Lung microvascular endothelial cell (primary cell): Measurements from ENCODE around the gene KLK5. TPM values are rescaled to one million over a fixed set of nuclear protein-coding genes. Genes with fewer than 3 reads are reported as not detected.

Source experiments
- total RNA-seq: library from RNA; depleted of rRNA; stranded (reverse); fragments of >200 nt; gene quantifications from 2 replicates; pipeline ENCODE4 v1.2.1, GENCODE V29; 2014

KLK5 gene
- total RNA-seq, 1 donor from 2014 or later, result not detected

Other genes with a start within 250 kb of the KLK5 start
- 0.22 TPM in 1 of 2 replicates, not detected in the other for gene SHANK1, start 233.2 kb downstream of the KLK5 start, total RNA-seq
- 0.40 and 2.6 TPM in 2 replicates for gene CLEC11A, start 229.7 kb downstream of the KLK5 start, total RNA-seq
- not detected in 2 replicates for gene GPR32, start 182.6 kb downstream of the KLK5 start, total RNA-seq
- not detected in 2 replicates for gene ACP4, start 162.6 kb downstream of the KLK5 start, total RNA-seq
- not detected in 2 replicates for gene KLK1, start 129.3 kb downstream of the KLK5 start, total RNA-seq
- not detected in 2 replicates for gene KLK15, start 119.5 kb downstream of the KLK5 start, total RNA-seq
- not detected in 2 replicates for gene KLK3, start 98.1 kb downstream of the KLK5 start, total RNA-seq
- not detected in 2 replicates for gene KLK2, start 79.6 kb downstream of the KLK5 start, total RNA-seq
- not detected in 2 replicates for gene KLK4, start 41.6 kb downstream of the KLK5 start, total RNA-seq
- not detected in 2 replicates for gene KLK6, start 16.6 kb upstream of the KLK5 start, total RNA-seq
- gene KLK7, start 30.9 kb upstream of the KLK5 start, total RNA-seq, result not detected in 2 replicates
- not detected in 2 replicates for gene KLK8, start 48.6 kb upstream of the KLK5 start, total RNA-seq
- under 0.01 TPM in 1 of 2 replicates, not detected in the other for gene KLK10, start 66.7 kb upstream of the KLK5 start, total RNA-seq
- not detected in 2 replicates for gene KLK11, start 73.6 kb upstream of the KLK5 start, total RNA-seq
- gene KLK12, start 82.0 kb upstream of the KLK5 start, total RNA-seq, result not detected in 2 replicates
- gene KLK13, start 112.1 kb upstream of the KLK5 start, total RNA-seq, result not detected in 2 replicates
- not detected in 2 replicates for gene KLK14, start 129.8 kb upstream of the KLK5 start, total RNA-seq
- 4.1 and 7.3 TPM in 2 replicates for gene CTU1, start 155.4 kb upstream of the KLK5 start, total RNA-seq
- gene SIGLEC9, start 171.9 kb upstream of the KLK5 start, total RNA-seq, result 0.20 and 0.22 TPM in 2 replicates
- not detected in 2 replicates for gene SIGLEC7, start 189.3 kb upstream of the KLK5 start, total RNA-seq